ENCODE results near the gene ARF1. TPM values are rescaled to one million over a fixed set of nuclear protein-coding genes. Genes with fewer than 3 reads are reported as not detected.

The ARF1 gene
- total RNA-seq, 1 donor from 2014 or later, result 368 TPM

GRCh38 chr1:228101614-228101993 lies 19.1 kb downstream of the ARF1 start:
- DNase-seq, result no peak
- Histone ChIP-seq H3K4me1 (peaks cover 25% of the 10 kb centered on the region), H3K27ac (peak overlapping the region; percentile 88), H3K9me3 (no peaks in the 10 kb centered on the region), H3K27me3 (ENCODE audit: low read depth) (no peaks in the 10 kb centered on the region), H3K4me3 (peak overlapping the region; percentile 90), H3K36me3 (peaks cover 53% of the 10 kb centered on the region)
- ATAC-seq, result no peak
- intact Hi-C loops (cut with DNase I), result no loop called here
- TF ChIP-seq CTCF (IDR thresholded peaks at IDR 0.05), result no peak

- no peaks in the 10 kb centered on the region for H3K9me3 ChIP-seq
- TF ChIP-seq CTCF (IDR thresholded peaks at IDR 0.05), result peak; percentile 30
- peak overlapping the region; percentile 88 for H3K27ac ChIP-seq
- peaks cover 53% of the 10 kb centered on the region for H3K36me3 ChIP-seq
- peak overlapping the region; percentile 90 for H3K4me3 ChIP-seq
- ATAC-seq (peak; percentile 43 to 46), DNase-seq (no peak)
- no peaks in the 10 kb centered on the region for H3K27me3 ChIP-seq (ENCODE audit: low read depth)
- intact Hi-C loops (cut with DNase I), result no loop called here
- peaks cover 22% of the 10 kb centered on the region for H3K4me1 ChIP-seq
These were observed 19.7 kb downstream of the ARF1 start for GRCh38 chr1:228101994-228102790.

- DNase-seq (peak; percentile 96), ATAC-seq (peak; percentile 94)
- Histone ChIP-seq H3K36me3 (peaks cover 51% of the 10 kb centered on the region), H3K9me3 (no peaks in the 10 kb centered on the region), H3K27ac (peak within 1 kb of the TSS; percentile 88), H3K4me3 (peak within 1 kb of the TSS; percentile 90), H3K4me1 (peaks cover 27% of the 10 kb centered on the region), H3K27me3 (ENCODE audit: low read depth) (no peaks in the 10 kb centered on the region)
- no peak for TF ChIP-seq CTCF (IDR thresholded peaks at IDR 0.05)
- intact Hi-C loops (cut with DNase I), result no loop called here
These were observed 20.5 kb downstream of the ARF1 start, which contains the start of gene C1orf35 for GRCh38 chr1:228102791-228103620. TSS of gene C1orf35 (minus strand) at chr1:228103325. CDS start at chr1:228103227, 98 bp downstream.

- no peaks in the 10 kb centered on the region for H3K9me3 ChIP-seq
- no peak for ATAC-seq
- no peaks in the 10 kb centered on the region for H3K27me3 ChIP-seq (ENCODE audit: low read depth)
- H3K4me1 ChIP-seq, result peaks cover 35% of the 10 kb centered on the region
- no peak overlapping the region for H3K27ac ChIP-seq
- no peak for TF ChIP-seq CTCF (IDR thresholded peaks at IDR 0.05)
- no peak overlapping the region for H3K4me3 ChIP-seq
- intact Hi-C loops (cut with DNase I), result no loop called here
- peaks cover 34% of the 10 kb centered on the region for H3K36me3 ChIP-seq
- DNase-seq, result no peak
These were observed 22.2 kb downstream of the ARF1 start for GRCh38 chr1:228104526-228105269.
